Endothelial cell of umbilical vein (primary cell): Measurements from ENCODE around the gene ZMAT5. TPM values are rescaled to one million over a fixed set of nuclear protein-coding genes. Genes with fewer than 3 reads are reported as not detected.

Experiments used
- BruUV-seq: library from RNA; stranded (reverse); fragments of 400-500 nt; replicated peaks from 2 replicates; lab custom pipeline; 2021; lab: Mats Ljungman, UMichigan
- CTCF ChIA-PET: fragments of 300-600, 350-600 bp; sonication (Branson Sonifier 250); formaldehyde crosslinking; loops from one replicate; lab custom pipeline; 2021; ENCODE audit warnings: antibody characterized with exemption, inconsistent platforms; lab: Charles Lee
- POLR2A ChIA-PET: fragments of 300-600, 350-600 bp; sonication (Branson Sonifier 250); formaldehyde crosslinking; loops from one replicate; lab custom pipeline; 2021; ENCODE audit warnings: antibody characterized with exemption, inconsistent platforms; lab: Charles Lee
- DNase-seq: peaks from one replicate; pipeline ENCODE4 v3.0.0-alpha.2; 2011; ENCODE audit warnings: low read depth, low spot score
- FAIRE-seq: peaks from 2 replicates; lab custom pipeline; 2011; peaks lifted over from hg19 to GRCh38; lab: Jason Lieb, UNC
- H2AFZ ChIP-seq: 2 replicates; pipeline ENCODE4 v1.6.0; 2012; ENCODE audit warnings: low read depth, low read length, control low read depth, inconsistent platforms
- H3K27ac ChIP-seq: 2 replicates; pipeline ENCODE4 v1.5.1; 2011; ENCODE audit warnings: low read depth, mild to moderate bottlenecking, control low read depth, low read length, moderate library complexity; ENCODE audit not compliant: insufficient read depth
- H3K27me3 ChIP-seq, 2 experiments: 2 replicates each; pipeline versions ENCODE4 v1.6.0 to v1.6.1; 2011; ENCODE audit warnings: low read length in 2 of 2, mixed read lengths in 1 of 2; ENCODE audit not compliant: control insufficient read depth in 2 of 2, insufficient read depth in 2 of 2
- H3K36me3 ChIP-seq, 2 experiments: 2 replicates in 1 of 2; 3 replicates in 1 of 2; pipeline ENCODE4 v1.5.1; 2011; ENCODE audit warnings: low read length in 2 of 2, mild to moderate bottlenecking in 1 of 2, moderate library complexity in 1 of 2; ENCODE audit not compliant: control insufficient read depth in 2 of 2, insufficient read depth in 2 of 2; ENCODE audit errors: extremely low read depth in 1 of 2
- H3K4me1 ChIP-seq: 3 replicates; pipeline ENCODE4 v1.5.1; 2011; ENCODE audit warnings: mild to moderate bottlenecking, low read length; ENCODE audit not compliant: control insufficient read depth, insufficient read depth; ENCODE audit errors: extremely low read depth
- H3K4me2 ChIP-seq: 2 replicates; pipeline ENCODE4 v1.6.1; 2011; ENCODE audit warnings: low read length, control low read depth, mixed read lengths; ENCODE audit not compliant: insufficient read depth
- H3K4me3 ChIP-seq, 3 experiments: fragments of 200-600 bp in 1 of 3; sonication (generic), shearing (Covaris generic) in 1 of 3; replicated peaks in 1 of 3; 2 replicates each; pipeline ENCODE4 v1.5.1; 2011 to 2016; ENCODE audit warnings: control low read depth in 3 of 3, low read length in 3 of 3, mild to moderate bottlenecking in 2 of 3, inconsistent platforms in 1 of 3, low read depth in 1 of 3, moderate library complexity in 1 of 3; ENCODE audit not compliant: insufficient read depth in 1 of 3
- H3K79me2 ChIP-seq: 2 replicates; pipeline ENCODE4 v1.6.0; 2012; ENCODE audit warnings: low read length, inconsistent platforms; ENCODE audit not compliant: control insufficient read depth, insufficient read depth
- H3K9ac ChIP-seq: replicated peaks from 2 replicates; pipeline ENCODE3; 2011; ENCODE audit warnings: low read length, control low read depth; ENCODE audit not compliant: insufficient read depth; ENCODE audit errors: extremely low read depth
- H3K9me1 ChIP-seq: replicated peaks from 3 replicates; pipeline ENCODE4 v1.6.0; 2011; ENCODE audit warnings: mild to moderate bottlenecking, low read length; ENCODE audit not compliant: control insufficient read depth, insufficient read depth; ENCODE audit errors: extremely low read depth
- H3K9me3 ChIP-seq: replicated peaks from 2 replicates; pipeline ENCODE4 v1.5.1; 2012; ENCODE audit warnings: low read length, inconsistent platforms; ENCODE audit not compliant: control insufficient read depth, insufficient read depth
- H4K20me1 ChIP-seq: replicated peaks from 2 replicates; pipeline ENCODE3; 2011; ENCODE audit warnings: mild to moderate bottlenecking, low read length; ENCODE audit not compliant: control insufficient read depth, insufficient read depth; ENCODE audit errors: extremely low read depth
- CTCF ChIP-seq, 2 donors: IDR thresholded peaks; 1 replicate in 1 of 2; 2 replicates in 1 of 2; pipeline ENCODE4 v1.5.1; 2011; ENCODE audit warnings: low read length in 2 of 2, mild to moderate bottlenecking in 2 of 2, moderate library complexity in 2 of 2, control low read depth in 1 of 2, inconsistent platforms in 1 of 2, low read depth in 1 of 2; ENCODE audit not compliant: insufficient read depth in 1 of 2; ENCODE audit errors: extremely low read depth in 1 of 2
- EZH2 ChIP-seq: IDR thresholded peaks from 2 replicates; pipeline ENCODE4 v1.6.1; 2012; ENCODE audit warnings: borderline replicate concordance, low read depth, mild to moderate bottlenecking, moderate library complexity, low read length, inconsistent platforms; ENCODE audit not compliant: severe bottlenecking
- FOS ChIP-seq: IDR thresholded peaks from 2 replicates; pipeline ENCODE4 v1.6.1; 2011; ENCODE audit warnings: mild to moderate bottlenecking, low read length, moderate library complexity, borderline replicate concordance; ENCODE audit not compliant: insufficient read depth
- GATA2 ChIP-seq: IDR thresholded peaks from 2 replicates; pipeline ENCODE4 v1.7.0; 2011; ENCODE audit warnings: low read depth, mild to moderate bottlenecking, moderate library complexity, mixed read lengths, low read length; ENCODE audit not compliant: insufficient read length, insufficient read depth
- JUN ChIP-seq: IDR thresholded peaks from 2 replicates; pipeline ENCODE4 v1.6.1; 2011; ENCODE audit warnings: borderline replicate concordance, low read depth; ENCODE audit not compliant: insufficient read length, insufficient read depth
- MYC ChIP-seq: IDR thresholded peaks from one replicate; pipeline ENCODE4 v1.6.1; 2011; ENCODE audit warnings: mild to moderate bottlenecking, low read depth, low read length
- POLR2A ChIP-seq: IDR thresholded peaks from 2 replicates; pipeline ENCODE4 v1.6.1; 2012; ENCODE audit warnings: low read depth, mild to moderate bottlenecking, control low read depth, low read length
- POLR2AphosphoS5 ChIP-seq: IDR thresholded peaks from 2 replicates; pipeline ENCODE4 v1.6.1; 2012; ENCODE audit warnings: low read depth, mild to moderate bottlenecking, control low read depth, low read length, moderate library complexity; ENCODE audit not compliant: insufficient read depth
- dilution Hi-C: fragments of 300-500 bp; cut with MboI; formaldehyde crosslinking; loops from one replicate; pipeline ENCODE4 v1.15.0; 2019; ENCODE audit warnings: low sequenced_read_pairs; ENCODE audit not compliant: extremely low pct_ligation_motif_present
- intact Hi-C: fragments of 100-400 bp; cut with micrococcal nuclease; formaldehyde crosslinking; loops from one replicate; pipeline ENCODE4 v1.10.0; 2022
- polyA plus RNA-seq, 4 experiments: library from polyadenylated mRNA; depleted of rRNA in 3 of 4; stranded (reverse) in 3 of 4; unstranded in 1 of 4; fragments of >200 nt; gene quantifications; 2 replicates each; pipeline versions ENCODE4 v1.2.1 to v1.2.3, GENCODE V29; 2011 to 2012; ENCODE audit warnings: missing spikeins in 1 of 4
- total RNA-seq: library from RNA; stranded (reverse); gene quantifications from 2 replicates; pipeline ENCODE4 v1.2.3, GENCODE V29; 2021
- TF ChIP-seq, protein P1 (sequence below): IDR thresholded peaks from 2 replicates; pipeline ENCODE4 v1.6.1; 2011; ENCODE audit not compliant: insufficient read depth, insufficient read length

ZMAT5 gene
- total and polyA plus RNA-seq, 2 donors (not counting 3 experiments of a cell fraction or from before 2014, with no cell fraction given): 24.9 to 43.6 TPM

- no TSS peak for BruUV-seq
- CTCF ChIA-PET: interaction anchor here (1.6 to 2.3 kb wide), 2 partner anchors 17 to 382 kb away, joined by 4 to 9 read pairs; no protein-coding TSS in a partner anchor
- intact Hi-C loops (no loop called here), dilution Hi-C loops (no loop called here)
- no peaks in the 10 kb centered on the region for H3K9me1 ChIP-seq
- H3K27ac ChIP-seq: no peak overlapping the region
- H2AFZ ChIP-seq: no peak overlapping the region
- H3K27me3 ChIP-seq: peaks cover 15% of the 10 kb centered on the region in 2 experiments
- TF ChIP-seq, protein P1, sequence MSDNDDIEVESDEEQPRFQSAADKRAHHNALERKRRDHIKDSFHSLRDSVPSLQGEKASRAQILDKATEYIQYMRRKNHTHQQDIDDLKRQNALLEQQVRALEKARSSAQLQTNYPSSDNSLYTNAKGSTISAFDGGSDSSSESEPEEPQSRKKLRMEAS: no peak
- no peak for TF ChIP-seq POLR2AphosphoS5
- no peak for TF ChIP-seq JUN
- TF ChIP-seq MYC: no peak
- no peak for TF ChIP-seq POLR2A
- no peak for TF ChIP-seq CTCF (IDR thresholded peaks at IDR 0.05; ENCODE audit: extremely low read depth in 1 of 2, insufficient read depth in 1 of 2, low read depth in 1 of 2, low read length in 2 of 2)
- TF ChIP-seq GATA2: no peak
- TF ChIP-seq FOS: no peak
- TF ChIP-seq EZH2: no peak
- no peak overlapping the region for H3K4me3 ChIP-seq
- no peak overlapping the region for H3K4me2 ChIP-seq
- H3K9me3 ChIP-seq: no peaks in the 10 kb centered on the region
- peaks cover 3% of the 10 kb centered on the region for H3K4me1 ChIP-seq
- POLR2A ChIA-PET: no interaction called here
- no peaks in the 10 kb centered on the region for H4K20me1 ChIP-seq
- FAIRE-seq (no peak), DNase-seq (no peak)
- H3K9ac ChIP-seq: no peak overlapping the region
- no peaks in the 10 kb centered on the region for H3K36me3 ChIP-seq
- H3K79me2 ChIP-seq: no peaks in the 10 kb centered on the region
Measured at GRCh38 chr22:29706486-29706885, 60.3 kb downstream of the ZMAT5 start.
